Mammary epithelial cell (primary cell): Measurements from ENCODE around the gene PARD3.

ENCODE experiments used
- CTCF ChIP-seq, 2 donors: IDR thresholded peaks in 1 of 2; conservative IDR thresholded peaks in 1 of 2; 2 replicates each; pipeline ENCODE4 v1.5.1; 2011 to 2012; ENCODE audit warnings: inconsistent platforms in 2 of 2, low read length in 2 of 2, mild to moderate bottlenecking in 2 of 2, control low read depth in 1 of 2, low read depth in 1 of 2; ENCODE audit not compliant: insufficient read depth in 1 of 2; ENCODE audit errors: extremely low read depth in 1 of 2
- EZH2 ChIP-seq: IDR thresholded peaks from 2 replicates; pipeline ENCODE4 v1.6.1; 2012; ENCODE audit warnings: low read length, inconsistent platforms, borderline replicate concordance

GRCh38 chr10:34759837-34760215 lies 55.3 kb downstream of the PARD3 start:
- no peak for TF ChIP-seq CTCF (conservative IDR thresholded peaks at IDR 0.05 in 1 of 2, IDR thresholded peaks at IDR 0.05 in 1 of 2; ENCODE audit: extremely low read depth in 1 of 2, insufficient read depth in 1 of 2, low read depth in 1 of 2, low read length in 2 of 2)
- no peak for TF ChIP-seq EZH2
